Frontal cortex (tissue), 4 donors: ENCODE results near the gene LMF2. TPM values are rescaled to one million over a fixed set of nuclear protein-coding genes. Genes with fewer than 3 reads are reported as not detected.

Experiments used
- DNase-seq, 2 donors: peaks; one replicate each; pipeline ENCODE4 v3.0.0; 2012; ENCODE audit warnings: low spot score in 2 of 2
- FAIRE-seq: peaks from 2 replicates; lab custom pipeline; 2012; peaks lifted over from hg19 to GRCh38; lab: Jason Lieb, UNC
- total RNA-seq: library from RNA; depleted of rRNA; stranded (reverse); fragments of >200 nt; gene quantifications from one replicate; pipeline ENCODE4 v1.2.3, GENCODE V29; 2014
- donor health status: control.
- donor health status: control.
- donor health status: control.

LMF2 gene
- total RNA-seq, 1 donor from 2014 or later: 11.8 TPM

DNA sequence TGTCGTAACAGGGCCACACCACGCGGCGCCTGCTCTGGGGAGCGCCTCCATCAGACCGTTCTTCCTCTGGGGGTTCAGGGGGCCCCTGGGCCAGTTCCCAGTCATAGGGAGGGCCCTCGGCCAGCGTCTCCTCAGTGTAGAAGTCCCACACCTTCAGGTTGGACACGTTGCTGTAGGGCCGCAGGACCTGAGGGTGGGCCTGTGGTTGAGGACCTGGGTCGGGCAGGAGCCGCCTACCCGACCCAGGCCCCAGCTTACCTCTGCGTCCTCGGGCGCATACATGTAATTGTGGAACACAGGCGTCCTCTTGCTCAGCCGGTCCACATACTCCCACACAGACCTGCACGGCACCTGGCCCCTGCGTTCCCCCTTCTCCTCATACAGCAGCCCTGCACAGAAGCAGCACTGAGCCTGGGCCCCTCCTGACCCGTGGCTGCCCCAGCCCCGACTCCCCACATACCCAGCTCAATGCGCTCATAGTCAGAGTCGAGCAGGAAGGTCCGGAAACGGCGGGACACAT, 52.9 kb downstream of the LMF2 start:
- FAIRE-seq: no peak
- DNase-seq: no peak

Other genes with a start within 250 kb of the LMF2 start
- gene MAPK12, start 246.0 kb downstream of the LMF2 start, total RNA-seq: 11.4 TPM
- gene MAPK11, start 237.3 kb downstream of the LMF2 start, total RNA-seq: 16.3 TPM
- gene PLXNB2, start 200.1 kb downstream of the LMF2 start, total RNA-seq: 44.4 TPM
- 19.6 TPM for gene DENND6B, start 180.7 kb downstream of the LMF2 start, total RNA-seq
- gene PPP6R2, start 164.4 kb downstream of the LMF2 start, total RNA-seq: 62.4 TPM
- gene SBF1, start 32.7 kb downstream of the LMF2 start, total RNA-seq: 89.3 TPM
- gene ADM2, start 26.2 kb downstream of the LMF2 start, total RNA-seq: not detected
- not detected for gene MIOX, start 20.8 kb downstream of the LMF2 start, total RNA-seq
- gene NCAPH2, start 522 bp upstream of the LMF2 start, total RNA-seq: 42.4 TPM
- 0.82 TPM for gene SCO2, start 17.9 kb upstream of the LMF2 start, total RNA-seq
- 1.6 TPM for gene TYMP, start 22.3 kb upstream of the LMF2 start, total RNA-seq
- gene KLHDC7B, start 38.2 kb upstream of the LMF2 start, total RNA-seq: not detected
- not detected for gene SYCE3, start 55.2 kb upstream of the LMF2 start, total RNA-seq
- 5.7 TPM for gene CPT1B, start 70.7 kb upstream of the LMF2 start, total RNA-seq
- 28.1 TPM for gene CHKB, start 75.1 kb upstream of the LMF2 start, total RNA-seq
- 60.3 TPM for gene MAPK8IP2, start 93.1 kb upstream of the LMF2 start, total RNA-seq
- gene ARSA, start 120.5 kb upstream of the LMF2 start, total RNA-seq: 4.5 TPM
- 4.1 TPM for gene SHANK3, start 165.1 kb upstream of the LMF2 start, total RNA-seq
- gene ACR, start 230.5 kb upstream of the LMF2 start, total RNA-seq: not detected